ENCODE measurements around the gene LCN6.
"Not testable (repeated sequence)": the region's sequence is repeated elsewhere in the genome, so short reads cannot be mapped to it uniquely, and the experiment has no call there.

The LCN6 gene

GRCh38 chr9:136705564-136705963 is 42.8 kb downstream of the LCN6 start:
- DNase-seq = no peak

- not testable (repeated sequence) for DNase-seq
These were observed 43.6 kb downstream of the LCN6 start for GRCh38 chr9:136704741-136705140.

- no peak for DNase-seq
These were observed 45.0 kb downstream of the LCN6 start for GRCh38 chr9:136703276-136703860.

- DNase-seq = no peak
These were observed 46.7 kb downstream of the LCN6 start for GRCh38 chr9:136701668-136702053.

- DNase-seq = no peak
These were observed 47.2 kb downstream of the LCN6 start for GRCh38 chr9:136700959-136701667.

- DNase-seq = no peak
These were observed 48.0 kb downstream of the LCN6 start for GRCh38 chr9:136700304-136700703.

- DNase-seq = no peak
These were observed 49.6 kb downstream of the LCN6 start for GRCh38 chr9:136698635-136699246.

GRCh38 chr9:136697821-136698526 is 50.4 kb downstream of the LCN6 start:
- DNase-seq = no peak

GRCh38 chr9:136697146-136697820 is 51.0 kb downstream of the LCN6 start:
- no peak for DNase-seq

- DNase-seq = no peak
These were observed 51.8 kb downstream of the LCN6 start for GRCh38 chr9:136696502-136696901.

GRCh38 chr9:136695955-136696354 is 52.4 kb downstream of the LCN6 start:
- no peak for DNase-seq

GRCh38 chr9:136695435-136695895 is 52.9 kb downstream of the LCN6 start:
- no peak for DNase-seq

- no peak for DNase-seq
These were observed 53.5 kb downstream of the LCN6 start for GRCh38 chr9:136694872-136695247.

- DNase-seq = no peak
These were observed 54.0 kb downstream of the LCN6 start for GRCh38 chr9:136694163-136694871.
